Sigmoid colon (tissue), 4 donors: Measurements from ENCODE around the gene DACH1.

Experiments used
- CTCF ChIP-seq, 4 experiments: fragments of 450-650 bp in 3 of 4; fragments of 200-600 bp in 1 of 4; IDR thresholded peaks; one replicate each; pipeline ENCODE4 v1.5.1; 2016 to 2019; ENCODE audit warnings: antibody characterized with exemption in 4 of 4, mild to moderate bottlenecking in 3 of 4, moderate library complexity in 2 of 4
- EP300 ChIP-seq, 4 donors: sonication (generic); formaldehyde crosslinking; IDR thresholded peaks; one replicate each; pipeline ENCODE4 v1.6.1; 2017; ENCODE audit warnings: antibody characterized with exemption in 4 of 4
- POLR2A ChIP-seq, 2 donors: fragments of 450-650 bp; IDR thresholded peaks; one replicate each; pipeline ENCODE4 v1.6.1; 2016; ENCODE audit warnings: antibody characterized with exemption in 2 of 2, mild to moderate bottlenecking in 2 of 2, moderate library complexity in 2 of 2
- POLR2AphosphoS5 ChIP-seq, 4 donors: sonication (generic); formaldehyde crosslinking; IDR thresholded peaks; one replicate each; pipeline ENCODE4 v1.6.1; 2017; ENCODE audit warnings: antibody characterized with exemption in 4 of 4

- TF ChIP-seq CTCF (IDR thresholded peaks at IDR 0.05), result no peak
- TF ChIP-seq POLR2A (IDR thresholded peaks at IDR 0.05), result no peak
- no peak for TF ChIP-seq POLR2AphosphoS5 (IDR thresholded peaks at IDR 0.05)
- TF ChIP-seq EP300 (IDR thresholded peaks at IDR 0.05), result no peak
Measured at GRCh38 chr13:71603255-71603654, 263.7 kb downstream of the DACH1 start.
